Fibroblast of the aortic adventitia (primary cell): ENCODE measurements around the gene TSNAX. TPM values are rescaled to one million over a fixed set of nuclear protein-coding genes. Genes with fewer than 3 reads are reported as not detected.
"Not testable (repeated sequence)": the region's sequence is repeated elsewhere in the genome, so short reads cannot be mapped to it uniquely, and the experiment has no call there.

ENCODE experiments used
- DNase-seq: peaks from one replicate; pipeline ENCODE4 v3.0.0-alpha.2; 2010; ENCODE audit warnings: low read depth
- H3K4me3 ChIP-seq: 2 replicates; pipeline ENCODE4 v1.5.1; 2011; ENCODE audit warnings: low read depth, mild to moderate bottlenecking, control low read depth, low read length, moderate library complexity
- total RNA-seq: library from RNA; depleted of rRNA; stranded (reverse); fragments of >200 nt; gene quantifications from 2 replicates; pipeline ENCODE4 v1.2.3, GENCODE V29; 2012; ENCODE audit warnings: low replicate concordance
- TF ChIP-seq, protein P1 (sequence below): IDR thresholded peaks from 2 replicates; pipeline ENCODE4 v1.5.1; 2011; ENCODE audit warnings: mild to moderate bottlenecking, low read length, control low read depth, inconsistent platforms; ENCODE audit not compliant: insufficient read depth

Gene TSNAX
- total RNA-seq, 1 donor: 43.7 TPM

DNA sequence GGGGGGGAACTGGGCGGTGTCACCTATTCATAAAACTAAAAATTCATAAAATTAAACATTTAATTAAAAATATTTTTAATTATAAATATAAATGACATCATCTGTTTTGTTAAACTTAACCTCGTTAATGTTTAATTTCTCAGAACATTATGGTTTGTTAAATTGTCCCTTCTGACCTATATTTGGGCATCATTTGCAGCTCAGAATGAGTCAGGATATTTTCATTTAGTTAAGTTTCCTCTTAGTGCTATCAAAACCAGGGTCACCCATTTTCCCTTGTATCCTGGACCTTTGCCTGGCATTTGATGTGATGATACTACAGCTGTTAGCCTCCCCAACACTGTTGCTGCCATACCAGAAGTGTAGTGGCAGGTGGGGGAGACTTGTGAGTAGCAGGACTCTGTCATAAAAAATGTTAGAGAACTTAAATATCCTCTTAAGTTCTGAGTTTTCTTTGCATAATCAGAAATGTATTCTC is 30.3 kb downstream of the TSNAX start:
- DNase-seq: no peak
- TF ChIP-seq, protein P1, sequence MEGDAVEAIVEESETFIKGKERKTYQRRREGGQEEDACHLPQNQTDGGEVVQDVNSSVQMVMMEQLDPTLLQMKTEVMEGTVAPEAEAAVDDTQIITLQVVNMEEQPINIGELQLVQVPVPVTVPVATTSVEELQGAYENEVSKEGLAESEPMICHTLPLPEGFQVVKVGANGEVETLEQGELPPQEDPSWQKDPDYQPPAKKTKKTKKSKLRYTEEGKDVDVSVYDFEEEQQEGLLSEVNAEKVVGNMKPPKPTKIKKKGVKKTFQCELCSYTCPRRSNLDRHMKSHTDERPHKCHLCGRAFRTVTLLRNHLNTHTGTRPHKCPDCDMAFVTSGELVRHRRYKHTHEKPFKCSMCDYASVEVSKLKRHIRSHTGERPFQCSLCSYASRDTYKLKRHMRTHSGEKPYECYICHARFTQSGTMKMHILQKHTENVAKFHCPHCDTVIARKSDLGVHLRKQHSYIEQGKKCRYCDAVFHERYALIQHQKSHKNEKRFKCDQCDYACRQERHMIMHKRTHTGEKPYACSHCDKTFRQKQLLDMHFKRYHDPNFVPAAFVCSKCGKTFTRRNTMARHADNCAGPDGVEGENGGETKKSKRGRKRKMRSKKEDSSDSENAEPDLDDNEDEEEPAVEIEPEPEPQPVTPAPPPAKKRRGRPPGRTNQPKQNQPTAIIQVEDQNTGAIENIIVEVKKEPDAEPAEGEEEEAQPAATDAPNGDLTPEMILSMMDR: no peak
- H3K4me3 ChIP-seq: no peak overlapping the region

DNA sequence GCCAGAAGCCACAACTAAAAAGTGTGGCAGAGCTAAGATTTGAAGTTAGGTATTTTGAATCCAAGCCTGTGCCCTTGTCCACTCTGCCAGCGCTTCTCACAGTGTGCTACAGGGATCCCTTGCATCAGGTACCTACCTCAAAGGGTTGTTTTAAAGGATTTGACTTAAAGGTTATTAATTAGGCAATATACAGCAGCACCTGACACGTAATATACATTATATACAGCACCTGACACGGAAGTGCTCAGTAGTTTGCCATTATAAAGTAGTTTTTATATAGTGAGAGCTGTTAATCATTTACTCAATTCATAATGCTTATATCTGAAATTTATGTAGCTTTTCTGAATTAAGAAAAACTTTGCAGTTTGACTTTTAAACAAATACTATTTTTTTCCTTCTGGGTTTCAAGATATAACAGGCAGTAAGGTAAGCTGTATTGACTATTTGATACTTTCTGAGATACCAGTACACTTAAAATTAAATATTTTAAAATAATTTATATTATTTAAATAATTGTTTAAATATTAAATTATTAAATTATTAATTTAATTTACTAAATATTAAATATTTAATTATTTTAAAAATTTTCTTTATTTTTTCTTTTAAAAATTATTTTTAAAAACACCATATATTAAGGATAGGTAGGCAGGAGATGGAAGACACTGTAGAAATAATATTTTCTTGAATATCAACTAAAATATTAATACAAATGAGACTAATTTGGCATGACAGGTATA is 33.3 kb downstream of the TSNAX start:
- TF ChIP-seq, protein P1: no peak
- H3K4me3 ChIP-seq: no peak overlapping the region
- no peak for DNase-seq

DNA sequence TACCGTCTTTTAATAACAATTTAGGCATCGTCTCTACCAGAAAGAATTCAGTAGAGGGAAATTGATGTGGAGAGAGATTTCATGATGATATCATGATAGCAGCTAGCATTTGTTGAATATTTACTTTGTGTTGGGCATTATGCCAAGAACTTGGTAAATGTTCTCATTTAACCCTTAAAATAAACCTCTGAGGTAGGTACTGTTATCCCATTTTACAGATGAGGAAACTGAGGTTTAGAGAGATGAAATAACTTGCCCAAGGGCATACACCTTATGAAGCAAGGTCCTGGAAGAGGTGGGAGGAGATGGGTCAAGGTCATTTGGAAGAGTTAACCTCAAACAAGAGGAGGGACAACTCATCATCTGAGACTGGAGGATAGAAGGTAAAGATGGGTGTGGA is 34.8 kb downstream of the TSNAX start:
- TF ChIP-seq, protein P1: no peak
- no peak overlapping the region for H3K4me3 ChIP-seq
- DNase-seq: no peak

DNA sequence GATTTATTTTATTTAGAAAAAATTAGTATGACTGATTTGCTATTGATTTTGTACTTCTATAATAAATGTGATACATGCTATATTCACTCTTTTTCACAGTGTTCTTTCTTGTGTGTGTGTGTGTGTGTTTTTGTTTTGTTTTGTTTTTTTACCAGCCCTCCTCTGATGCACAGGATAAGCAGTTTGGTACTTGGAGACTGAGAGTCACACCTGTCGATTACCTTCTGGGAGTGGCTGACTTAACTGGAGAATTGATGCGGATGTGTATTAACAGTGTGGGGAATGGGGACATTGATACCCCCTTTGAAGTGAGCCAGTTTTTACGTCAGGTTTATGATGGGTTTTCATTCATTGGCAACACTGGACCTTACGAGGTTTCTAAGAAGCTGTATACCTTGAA is 35.9 kb downstream of the TSNAX start:
- no peak overlapping the region for H3K4me3 ChIP-seq
- no peak for DNase-seq
- TF ChIP-seq, protein P1: no peak

DNA sequence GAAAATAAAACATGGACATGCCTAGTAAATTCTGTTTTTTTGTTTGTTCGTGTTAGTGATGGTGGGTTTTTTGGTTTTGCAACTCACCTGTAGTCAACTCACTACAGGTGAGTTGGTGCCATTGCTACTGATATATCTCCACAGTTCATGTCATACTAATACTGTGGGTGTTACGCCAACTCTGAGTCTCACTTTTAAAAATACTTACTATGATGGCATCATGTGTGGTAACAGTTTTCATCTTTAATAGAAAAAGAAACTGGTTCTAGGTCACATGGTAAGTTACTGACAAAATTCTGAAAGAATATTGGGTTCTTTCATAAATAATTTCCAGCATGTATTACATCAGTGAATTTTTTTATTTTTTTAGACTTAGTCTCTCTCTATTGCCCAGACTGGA is 38.0 kb downstream of the TSNAX start:
- TF ChIP-seq, protein P1: no peak
- H3K4me3 ChIP-seq: no peak overlapping the region
- DNase-seq: no peak

DNA sequence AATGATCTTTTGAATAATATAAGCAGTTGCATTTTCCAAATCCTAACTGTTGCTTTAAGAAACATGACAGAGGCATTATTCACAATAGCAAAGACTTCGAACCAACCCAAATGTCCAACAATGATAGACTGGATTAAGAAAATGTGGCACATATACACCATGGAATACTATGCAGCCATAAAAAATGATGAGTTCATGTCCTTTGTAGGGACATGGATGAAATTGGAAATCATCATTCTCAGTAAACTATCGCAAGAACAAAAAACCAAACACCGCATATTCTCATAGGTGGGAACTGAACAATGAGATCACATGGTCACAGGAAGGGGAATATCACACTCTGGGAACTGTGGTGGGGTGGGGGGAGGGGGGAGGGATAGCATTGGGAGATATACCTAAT is 41.8 kb downstream of the TSNAX start:
- H3K4me3 ChIP-seq, DNase-seq: not testable (repeated sequence)

DNA sequence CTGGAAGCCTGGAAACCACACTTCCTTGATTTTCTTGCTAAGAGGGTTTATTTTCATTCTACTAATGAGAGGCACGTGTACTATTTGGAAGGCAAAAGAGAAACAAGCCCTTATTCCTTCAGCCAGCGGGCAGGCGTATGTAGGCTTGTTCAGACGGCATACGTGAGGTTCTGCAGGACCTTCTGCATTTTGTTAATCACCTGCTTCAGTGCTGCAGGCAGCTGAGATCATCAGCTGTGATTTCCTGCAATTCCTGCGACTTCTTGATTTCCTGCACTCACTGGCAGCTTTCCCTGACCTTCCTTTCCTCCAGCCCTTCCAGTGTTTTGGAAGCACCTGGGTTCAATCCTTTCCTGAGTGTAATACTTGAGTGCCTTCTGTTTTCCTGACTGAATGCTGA is 43.4 kb downstream of the TSNAX start:
- no peak overlapping the region for H3K4me3 ChIP-seq
- TF ChIP-seq, protein P1: no peak
- peak; percentile 6 for DNase-seq
